Transverse colon (tissue), 4 donors: Measurements from ENCODE around the gene NAT16. TPM values are rescaled to one million over a fixed set of nuclear protein-coding genes. Genes with fewer than 3 reads are reported as not detected.

Experiments
- DNase-seq: peaks from one replicate; pipeline ENCODE4 v3.0.0-alpha.2; 2019
- H3K27ac ChIP-seq, 4 donors: fragments of 200-600 bp; sonication (generic); 2 replicates each; pipeline ENCODE4 v1.5.1; 2016 to 2018; ENCODE audit warnings: inconsistent platforms in 4 of 4
- H3K27me3 ChIP-seq: fragments of 200-600 bp; sonication (generic); 2 replicates; pipeline ENCODE4 v1.5.1; 2017; ENCODE audit warnings: inconsistent platforms
- H3K36me3 ChIP-seq, 4 donors: fragments of 200-600 bp; sonication (generic); 2 replicates each; pipeline ENCODE4 v1.5.1; 2017 to 2019; ENCODE audit warnings: inconsistent platforms in 4 of 4
- H3K4me1 ChIP-seq, 4 donors: fragments of 200-600 bp; sonication (generic); 2 replicates each; pipeline ENCODE4 v1.5.1; 2017 to 2020; ENCODE audit warnings: inconsistent platforms in 4 of 4
- H3K4me3 ChIP-seq, 4 donors: fragments of 200-600 bp; sonication (generic); 1 replicate in 1 of 4; 2 replicates in 3 of 4; pipeline versions ENCODE4 v1.5.1 to v1.6.1; 2017 to 2019; ENCODE audit warnings: inconsistent platforms in 4 of 4
- H3K9me3 ChIP-seq, 2 donors: fragments of 200-600 bp; sonication (generic); 2 replicates each; pipeline ENCODE4 v1.5.1; 2017 to 2019; ENCODE audit warnings: inconsistent platforms in 2 of 2
- CTCF ChIP-seq, 5 experiments: fragments of 200-600 bp in 3 of 5; fragments of 450-650 bp in 2 of 5; sonication (generic) in 3 of 5; IDR thresholded peaks; 1 replicate in 2 of 5; 2 replicates in 3 of 5; pipeline ENCODE4 v1.5.1; 2016 to 2017; ENCODE audit warnings: antibody characterized with exemption in 5 of 5, inconsistent platforms in 3 of 5, mild to moderate bottlenecking in 2 of 5, moderate library complexity in 1 of 5
- EP300 ChIP-seq: sonication (generic); formaldehyde crosslinking; IDR thresholded peaks from one replicate; pipeline ENCODE4 v1.6.1; 2017; ENCODE audit warnings: antibody characterized with exemption, low read depth
- POLR2A ChIP-seq: fragments of 450-650 bp; IDR thresholded peaks from one replicate; pipeline ENCODE4 v1.6.1; 2016; ENCODE audit warnings: antibody characterized with exemption, mild to moderate bottlenecking, moderate library complexity
- POLR2AphosphoS5 ChIP-seq, 3 donors: sonication (generic); formaldehyde crosslinking; IDR thresholded peaks; one replicate each; pipeline ENCODE4 v1.6.1; 2016; ENCODE audit warnings: antibody characterized with exemption in 3 of 3
- WGBS, 2 donors: methylation state at CpG; one replicate each; pipeline ENCODE4 v1.1.5; 2018; ENCODE audit warnings: low coverage in 1 of 2; 5-methylcytosine and 5-hydroxymethylcytosine counted together
- in situ Hi-C, 4 donors: fragments of 200-750 bp; cut with MboI; loops; one replicate each; pipeline versions ENCODE4 v1.15.0 to v1.15.1; 2017; ENCODE audit warnings: low sequenced_read_pairs in 3 of 4, low pct_ligation_motif_present in 1 of 4, low pct_unique_long_range_greater_than_20kb in 1 of 4
- intact Hi-C: fragments of 100-400 bp; cut with DNase I; formaldehyde crosslinking; loops from one replicate; pipeline ENCODE4 v1.15.1; 2023; ENCODE audit warnings: low total_unique reads
- total RNA-seq, 4 donors: library from RNA; depleted of rRNA; stranded (reverse); fragments of >200 nt; gene quantifications; one replicate each; pipeline ENCODE4 v1.1.0, GENCODE V29; 2016

The NAT16 gene
- total RNA-seq, 4 donors from 2014 or later = not detected

- in situ Hi-C loops = no loop called here
- H3K36me3 ChIP-seq = peaks cover 0 to 33% (median 11%) of the 10 kb centered on the region in 4 donors
- H3K27me3 ChIP-seq = no peaks in the 10 kb centered on the region
- 95% methylated on average over 17 of the region's 19 CpGs; no CpG with 5 or more reads in 1 of the 2 donors for WGBS, 2 donors
- peaks cover 0 to 5% (median 0%) of the 10 kb centered on the region in 4 donors for H3K4me1 ChIP-seq
- intact Hi-C loops = no loop called here
- H3K4me3 ChIP-seq = no peak overlapping the region
- H3K27ac ChIP-seq = no peak overlapping the region
- DNase-seq = no peak
- H3K9me3 ChIP-seq = no peaks in the 10 kb centered on the region
- TF ChIP-seq POLR2AphosphoS5 (IDR thresholded peaks at IDR 0.05) (no peak), EP300 (no peak), POLR2A (no peak), CTCF (IDR thresholded peaks at IDR 0.05) (no peak)
Observed at GRCh38 chr7:101210143-101210542, 30.1 kb upstream of the NAT16 start.

GRCh38 chr7:101208794-101209193, 28.7 kb upstream of the NAT16 start:
- intact Hi-C loops = no loop called here
- H3K27ac ChIP-seq = no peak overlapping the region
- in situ Hi-C loops = no loop called here
- peaks cover 0 to 24% (median 11%) of the 10 kb centered on the region in 4 donors for H3K36me3 ChIP-seq
- H3K4me3 ChIP-seq = no peak overlapping the region
- TF ChIP-seq EP300 (no peak), POLR2AphosphoS5 (IDR thresholded peaks at IDR 0.05) (no peak), CTCF (IDR thresholded peaks at IDR 0.05) (no peak), POLR2A (no peak)
- WGBS, 2 donors = 96 to 100% methylated on average over 2 to 14 of the region's 14 CpGs
- H3K9me3 ChIP-seq = no peaks in the 10 kb centered on the region
- DNase-seq = no peak
- H3K27me3 ChIP-seq = no peaks in the 10 kb centered on the region
- no peaks in the 10 kb centered on the region for H3K4me1 ChIP-seq

- DNase-seq = no peak
- no peak overlapping the region for H3K27ac ChIP-seq
- WGBS, 2 donors = 91% methylated on average over 17 of the region's 17 CpGs; no CpG with 5 or more reads in 1 of the 2 donors
- TF ChIP-seq POLR2AphosphoS5 (IDR thresholded peaks at IDR 0.05) = no peak
- TF ChIP-seq EP300 = no peak
- TF ChIP-seq POLR2A = no peak
- no peak for TF ChIP-seq CTCF (IDR thresholded peaks at IDR 0.05)
- H3K36me3 ChIP-seq = peaks cover 0 to 24% (median 11%) of the 10 kb centered on the region in 4 donors
- peaks cover 9% of the 10 kb centered on the region for H3K27me3 ChIP-seq
- no peaks in the 10 kb centered on the region for H3K9me3 ChIP-seq
- H3K4me3 ChIP-seq = no peak overlapping the region
- in situ Hi-C loops = no loop called here
- H3K4me1 ChIP-seq = peaks cover 0 to under 1% (median under 1%) of the 10 kb centered on the region in 4 donors
- intact Hi-C loops = no loop called here
Observed at GRCh38 chr7:101207459-101207858, 27.4 kb upstream of the NAT16 start.

GRCh38 chr7:101206665-101207042, 26.6 kb upstream of the NAT16 start:
- peaks cover 18% of the 10 kb centered on the region for H3K27me3 ChIP-seq
- peaks cover 0 to 24% (median 9%) of the 10 kb centered on the region in 4 donors for H3K36me3 ChIP-seq
- H3K9me3 ChIP-seq = no peaks in the 10 kb centered on the region
- peaks cover 0 to 9% (median 5%) of the 10 kb centered on the region in 4 donors for H3K4me1 ChIP-seq
- no peak overlapping the region for H3K4me3 ChIP-seq
- no peak overlapping the region for H3K27ac ChIP-seq
- DNase-seq = no peak
- in situ Hi-C loops = no loop called here
- 90 to 100% methylated on average over 1 to 19 of the region's 19 CpGs for WGBS, 2 donors
- TF ChIP-seq CTCF (IDR thresholded peaks at IDR 0.05) = no peak
- TF ChIP-seq EP300 = no peak
- TF ChIP-seq POLR2AphosphoS5 (IDR thresholded peaks at IDR 0.05) = no peak
- no peak for TF ChIP-seq POLR2A
- intact Hi-C loops = no loop called here
